H1 (cell line): Measurements from ENCODE around the gene LNX2. TPM values are rescaled to one million over a fixed set of nuclear protein-coding genes. Genes with fewer than 3 reads are reported as not detected.

Experiments used
- ATF3 ChIP-seq: IDR thresholded peaks from 2 replicates; pipeline ENCODE4 v1.6.1; 2011; ENCODE audit warnings: low read depth, mild to moderate bottlenecking, low read length; ENCODE audit not compliant: insufficient read depth
- HDAC2 ChIP-seq, 2 experiments: fragments of 300-600 bp in 1 of 2; sonication (generic) in 1 of 2; IDR thresholded peaks; 2 replicates each; pipeline ENCODE4 v1.6.1; 2011 to 2012; ENCODE audit warnings: low read depth in 2 of 2, low read length in 2 of 2, mild to moderate bottlenecking in 2 of 2, moderate library complexity in 2 of 2, borderline replicate concordance in 1 of 2, inconsistent platforms in 1 of 2
- polyA plus RNA-seq, 7 experiments: library from polyadenylated mRNA; depleted of rRNA in 3 of 7; stranded (reverse) in 5 of 7; unstranded in 2 of 7; fragments of >200 nt in 5 of 7; fragments of 200-250 nt in 2 of 7; gene quantifications; 1 replicate in 5 of 7; 2 replicates in 1 of 7; 4 replicates in 1 of 7; pipeline versions ENCODE4 v1.2.1 to v1.2.3, GENCODE V29; 2011 to 2013; ENCODE audit warnings: missing spikeins in 2 of 7, mixed read lengths in 2 of 7
- total RNA-seq: library from RNA; stranded (reverse); fragmentation: NEBNext Ultra II Directional; extraction: Animal tissue kit (Norgen Biotek cat#: 25700); gene quantifications from 2 replicates; pipeline ENCODE4 v1.2.1, GENCODE V29; 2021

LNX2 gene
- total and polyA plus RNA-seq, 2 of the 8 experiments (the other 6 are each of a cell fraction or from before 2014, with no cell fraction given): 6.4 to 13.9 TPM

GRCh38 chr13:27624071-27624470, 3.7 kb upstream of the LNX2 start (continued):
- TF ChIP-seq HDAC2 (IDR thresholded peaks at IDR 0.05; ENCODE audit: borderline replicate concordance in 1 of 2, low read depth in 2 of 2, low read length in 2 of 2) (no peak), ATF3 (no peak)
- TF ChIP-seq, all 59 proteins: peak for 0
